GM19099 (cell line): Measurements from ENCODE around the gene C1orf21.

ENCODE experiments used
- POLR2A ChIP-seq: IDR thresholded peaks from 3 replicates; pipeline ENCODE4 v1.6.1; 2011; ENCODE audit warnings: low read depth; ENCODE audit not compliant: insufficient read length; ENCODE audit errors: extremely low read depth

Gene C1orf21

GRCh38 chr1:184658055-184658454, 271.2 kb downstream of the C1orf21 start:
- TF ChIP-seq POLR2A: no peak

DNA sequence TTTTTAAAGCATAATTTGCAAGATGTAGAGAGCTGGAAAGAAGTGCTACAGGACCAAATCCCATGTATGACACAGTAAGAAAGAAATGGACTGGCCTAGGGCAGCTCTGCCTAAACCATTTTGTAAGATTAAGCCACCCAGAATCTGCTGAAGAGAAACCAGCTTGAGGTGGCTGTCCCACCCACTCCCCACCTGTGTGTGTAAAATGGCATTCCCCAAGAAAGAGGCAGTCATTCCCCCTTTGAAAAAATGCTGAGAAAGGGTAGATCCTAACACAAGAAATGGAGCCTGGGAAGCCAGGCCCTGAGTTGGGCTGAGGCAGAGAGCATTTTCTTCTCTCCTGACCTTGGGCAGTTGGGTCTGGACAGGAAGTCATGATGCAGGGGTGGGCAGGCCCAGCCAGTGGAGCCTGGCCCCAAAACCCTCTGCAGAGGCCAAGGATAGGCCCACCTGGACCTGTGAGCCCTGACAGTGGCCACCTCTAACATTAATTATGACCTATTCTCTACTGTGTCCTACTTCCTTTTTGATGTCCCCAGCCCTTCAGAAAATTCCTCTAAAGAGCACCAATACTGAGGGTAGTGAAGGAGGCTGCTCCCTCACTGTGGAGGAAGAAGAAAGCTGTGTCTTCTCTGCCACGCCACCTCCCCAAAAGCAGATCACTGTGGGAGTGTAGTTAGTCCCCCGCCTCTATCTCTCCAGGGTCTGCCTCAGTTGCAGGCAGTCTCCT, 273.8 kb downstream of the C1orf21 start:
- TF ChIP-seq POLR2A: no peak

DNA sequence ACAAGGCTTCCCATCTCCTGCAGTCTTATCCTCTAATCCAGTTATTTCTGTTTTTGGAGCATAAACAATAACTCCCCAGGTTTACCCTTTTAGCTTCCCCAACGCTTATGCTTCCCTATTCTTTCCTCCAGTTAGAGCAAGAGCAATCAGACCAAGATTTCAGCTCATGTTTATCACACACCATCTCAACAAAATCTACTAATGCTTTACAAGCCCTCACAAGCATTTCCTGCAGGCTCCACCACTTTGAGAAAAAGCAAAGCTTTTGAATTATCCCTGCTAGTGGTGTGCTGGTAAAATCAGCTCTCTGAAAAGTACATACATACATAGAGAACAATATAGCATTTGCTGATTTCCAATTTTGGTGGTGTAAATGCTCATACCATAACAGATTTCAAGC, 275.0 kb downstream of the C1orf21 start:
- TF ChIP-seq POLR2A: no peak

- no peak for TF ChIP-seq POLR2A
Observed at GRCh38 chr1:184664042-184664660, 277.3 kb downstream of the C1orf21 start.

DNA sequence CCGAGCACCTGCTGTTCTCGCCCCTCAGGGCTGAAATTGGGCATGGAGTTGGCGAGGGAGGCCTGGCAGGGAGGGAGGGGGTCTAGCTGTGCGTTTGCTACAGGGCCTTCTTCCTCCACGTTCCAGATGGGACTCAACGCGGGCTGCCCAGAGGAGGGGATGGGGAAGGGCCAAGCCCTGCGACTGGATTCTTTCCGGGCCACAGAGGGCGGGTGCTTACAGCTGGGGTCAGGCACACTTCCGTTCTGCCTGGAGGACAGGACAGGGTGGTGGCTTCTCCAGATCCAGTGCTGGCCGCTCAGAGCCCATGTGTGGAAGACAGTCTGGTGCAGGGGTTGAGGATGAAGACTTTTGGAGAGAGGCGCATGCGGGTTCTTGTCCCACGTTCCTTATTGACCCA, 277.8 kb downstream of the C1orf21 start:
- no peak for TF ChIP-seq POLR2A

- no peak for TF ChIP-seq POLR2A
Observed at GRCh38 chr1:184665360-184665759, 278.5 kb downstream of the C1orf21 start.

GRCh38 chr1:184669391-184669790, 282.6 kb downstream of the C1orf21 start:
- TF ChIP-seq POLR2A: no peak

- TF ChIP-seq POLR2A: no peak
Observed at GRCh38 chr1:184672013-184672726, 285.3 kb downstream of the C1orf21 start.

GRCh38 chr1:184673305-184673704, 286.5 kb downstream of the C1orf21 start:
- TF ChIP-seq POLR2A: no peak

GRCh38 chr1:184677344-184677743, 290.5 kb downstream of the C1orf21 start:
- no peak for TF ChIP-seq POLR2A
